WTC11 (cell line): ENCODE data around the gene FLT3LG. TPM values are rescaled to one million over a fixed set of nuclear protein-coding genes. Genes with fewer than 3 reads are reported as not detected.

ENCODE experiments used
- ATAC-seq: fragments of 200-7000 bp; cut with Tn5 transposase; 2 replicates; pipeline ENCODE4 v1.10.0; 2021; ENCODE audit warnings: mild to moderate bottlenecking, moderate library complexity
- CTCF ChIA-PET: fragments of 300-600 bp; sonication (Branson Sonifier 250); formaldehyde crosslinking; loops from one replicate; lab custom pipeline; 2021; ENCODE audit warnings: antibody characterized with exemption; lab: Charles Lee
- POLR2A ChIA-PET: fragments of 350-600 bp; sonication (Branson Sonifier 250); formaldehyde crosslinking; loops from one replicate; lab custom pipeline; 2021; ENCODE audit warnings: antibody characterized with exemption; lab: Charles Lee
- DNase-seq: peaks from one replicate; pipeline ENCODE4 v3.0.0; 2021; ENCODE audit warnings: low spot score
- H3K27ac Mint-ChIP-seq: 2 replicates; pipeline ENCODE4 v1.8.0; 2021; ENCODE audit warnings: mixed read lengths
- H3K27me3 Mint-ChIP-seq: 2 replicates; pipeline ENCODE4 v1.8.0; 2021; ENCODE audit warnings: low read depth, mild to moderate bottlenecking, moderate library complexity, mixed read lengths
- H3K36me3 Mint-ChIP-seq: 2 replicates; pipeline ENCODE4 v1.8.0; 2021; ENCODE audit warnings: mixed read lengths
- H3K4me1 Mint-ChIP-seq: 2 replicates; pipeline ENCODE4 v1.8.0; 2022; ENCODE audit warnings: mixed read lengths
- H3K4me3 Mint-ChIP-seq: 2 replicates; pipeline ENCODE4 v1.8.0; 2021; ENCODE audit warnings: mild to moderate bottlenecking, moderate library complexity, mixed read lengths
- H3K9me3 Mint-ChIP-seq: 2 replicates; pipeline ENCODE4 v1.8.0; 2021; ENCODE audit warnings: mixed read lengths
- CTCF ChIP-seq: fragments of 200-600 bp; IDR thresholded peaks from 2 replicates; pipeline ENCODE4 v1.8.0; 2022; ENCODE audit warnings: antibody characterized with exemption
- E2F5 ChIP-seq: sonication (generic); formaldehyde crosslinking; IDR thresholded peaks from 2 replicates; pipeline ENCODE4 v1.8.1; 2022; ENCODE audit warnings: mild to moderate bottlenecking, moderate library complexity, missing genetic modification reagents
- ERG ChIP-seq: fragments of 250-450 bp; sonication (Bioruptor Pico); IDR thresholded peaks from 2 replicates; pipeline ENCODE4 v1.8.0; 2021; ENCODE audit warnings: mild to moderate bottlenecking
- FOXK1 ChIP-seq: sonication (generic); formaldehyde crosslinking; IDR thresholded peaks from 2 replicates; pipeline ENCODE4 v1.8.0; 2022; ENCODE audit warnings: mild to moderate bottlenecking, moderate library complexity, missing genetic modification reagents
- HMGA2 ChIP-seq: fragments of 250-450 bp; sonication (Bioruptor Pico); IDR thresholded peaks from 2 replicates; pipeline ENCODE4 v1.4.0; 2021; ENCODE audit warnings: mild to moderate bottlenecking, moderate library complexity
- MYBL2 ChIP-seq: sonication (generic); formaldehyde crosslinking; IDR thresholded peaks from 2 replicates; pipeline ENCODE4 v1.8.1; 2023; ENCODE audit warnings: mild to moderate bottlenecking, moderate library complexity, missing genetic modification reagents
- NFATC4 ChIP-seq: fragments of 250-450 bp; sonication (Bioruptor Pico); IDR thresholded peaks from 2 replicates; pipeline ENCODE4 v1.9.0; 2021; ENCODE audit warnings: mild to moderate bottlenecking
- OVOL2 ChIP-seq: fragments of 250-450 bp; sonication (Bioruptor Pico); IDR thresholded peaks from 2 replicates; pipeline ENCODE4 v1.9.0; 2021; ENCODE audit warnings: mild to moderate bottlenecking, borderline replicate concordance
- PRDM15 ChIP-seq: sonication (generic); formaldehyde crosslinking; IDR thresholded peaks from 2 replicates; pipeline ENCODE4 v1.8.0; 2022; ENCODE audit warnings: missing genetic modification reagents
- RELA ChIP-seq: sonication (generic); formaldehyde crosslinking; IDR thresholded peaks from 2 replicates; pipeline ENCODE4 v1.8.1; 2022; ENCODE audit warnings: missing genetic modification reagents, mild to moderate bottlenecking, borderline replicate concordance
- TEAD1 ChIP-seq: sonication (generic); formaldehyde crosslinking; IDR thresholded peaks from 2 replicates; pipeline ENCODE4 v1.8.0; 2022; ENCODE audit warnings: mild to moderate bottlenecking, missing genetic modification reagents
- ZMAT4 ChIP-seq: fragments of 250-450 bp; sonication (Bioruptor Pico); IDR thresholded peaks from 2 replicates; pipeline ENCODE4 v1.9.0; 2021; ENCODE audit warnings: mild to moderate bottlenecking
- ZNF219 ChIP-seq: sonication (generic); formaldehyde crosslinking; IDR thresholded peaks from 2 replicates; pipeline ENCODE4 v1.8.0; 2023; ENCODE audit warnings: missing genetic modification reagents, mild to moderate bottlenecking, borderline replicate concordance
- ZNF281 ChIP-seq: sonication (generic); formaldehyde crosslinking; IDR thresholded peaks from 2 replicates; pipeline ENCODE4 v1.8.0; 2023; ENCODE audit warnings: mild to moderate bottlenecking, missing genetic modification reagents
- ZNF423 ChIP-seq: fragments of 250-450 bp; sonication (Bioruptor Pico); IDR thresholded peaks from 2 replicates; pipeline ENCODE4 v2.1.2; 2022; ENCODE audit warnings: mild to moderate bottlenecking, moderate library complexity
- ZNF425 ChIP-seq: fragments of 250-450 bp; sonication (Bioruptor Pico); conservative IDR thresholded peaks from 2 replicates; pipeline ENCODE4 v1.9.0; 2021; ENCODE audit warnings: mild to moderate bottlenecking
- ZNF512 ChIP-seq: sonication (generic); formaldehyde crosslinking; IDR thresholded peaks from 2 replicates; pipeline ENCODE4 v1.8.1; 2022; ENCODE audit warnings: missing genetic modification reagents, borderline replicate concordance
- ZNF671 ChIP-seq: fragments of 250-450 bp; sonication (Bioruptor Pico); IDR thresholded peaks from 2 replicates; pipeline ENCODE4 v1.8.0; 2021; ENCODE audit warnings: mild to moderate bottlenecking
- total RNA-seq: library from RNA; stranded (reverse); gene quantifications from 3 replicates; pipeline ENCODE4 v1.2.3, GENCODE V29; 2021

The FLT3LG gene
- total RNA-seq, 1 experiment from 2014 or later, result 2.9 TPM

GRCh38 chr19:49443366-49444099, 30.5 kb upstream of the FLT3LG start:
- ATAC-seq (peak; percentile 43), DNase-seq (peak; percentile 97)
- no peak overlapping the region for H3K27ac Mint-ChIP-seq
- H3K36me3 Mint-ChIP-seq, result peaks cover 9% of the 10 kb centered on the region
- H3K4me3 Mint-ChIP-seq, result peak overlapping the region; percentile 63
- peaks cover 39% of the 10 kb centered on the region for H3K27me3 Mint-ChIP-seq
- no peaks in the 10 kb centered on the region for H3K9me3 Mint-ChIP-seq
- ChIA-PET POLR2A (interaction anchor here (1.1 to 1.5 kb wide), 3 partner anchors 8 to 17 kb away, joined by 3 read pairs; partner anchors contain the start of gene PIH1D1), CTCF (interaction anchor here (0.6 to 2.8 kb wide), 28 partner anchors 9 to 143 kb away, joined by 3 to 34 read pairs (median 8); partner anchors contain the start of genes ALDH16A1, DKKL1, GFY and PIH1D1)
- peaks cover 35% of the 10 kb centered on the region for H3K4me1 Mint-ChIP-seq
- TF ChIP-seq ZNF423 (CRISPR knock-in tag) (no peak), RELA (CRISPR knock-in tag) (no peak), TEAD1 (CRISPR knock-in tag) (peak; percentile 3), NFATC4 (0 out of 2 replicates have a peak, but pooled peaks have one; percentile 23), ZNF671 (CRISPR knock-in tag) (0 out of 2 replicates have a peak, but pooled peaks have one; percentile 53), PRDM15 (peak; percentile 49; the same call in 1 of the 2 replicates), E2F5 (CRISPR knock-in tag) (0 out of 2 replicates have a peak, but pooled peaks have one; percentile 49), ZNF281 (CRISPR knock-in tag) (no peak), ZNF512 (0 out of 2 replicates have a peak, but pooled peaks have one; percentile 86), ZNF219 (no peak), HMGA2 (CRISPR knock-in tag) (no peak), OVOL2 (CRISPR knock-in tag) (no peak), ERG (CRISPR knock-in tag) (no peak), MYBL2 (CRISPR knock-in tag) (peak; percentile 43; the same call in 1 of the 2 replicates), FOXK1 (0 out of 2 replicates have a peak, but pooled peaks have one; percentile 45), ZMAT4 (CRISPR knock-in tag) (no peak), ZNF425 (no peak), CTCF (peak; percentile 79)
